GM23248 (cell line): Measurements from ENCODE around the gene TGM2. TPM values are rescaled to one million over a fixed set of nuclear protein-coding genes. Genes with fewer than 3 reads are reported as not detected.
A peak's percentile ranks its signal among the peaks of the same experiment; 100 is the strongest.

ENCODE experiments used
- DNase-seq: peaks from one replicate; pipeline ENCODE4 v3.0.0-alpha.2; 2015
- H2AFZ ChIP-seq: fragments of 200-600 bp; sonication (generic); 2 replicates; pipeline ENCODE4 v1.6.1; 2016; ENCODE audit warnings: antibody characterized with exemption
- H3F3A ChIP-seq: fragments of 200-600 bp; sonication (generic); 2 replicates; pipeline ENCODE4 v1.6.1; 2016; ENCODE audit warnings: mild to moderate bottlenecking, antibody characterized with exemption, mixed run types; ENCODE audit not compliant: insufficient read depth
- H3K27ac ChIP-seq: fragments of 200-600 bp; sonication (generic); 2 replicates; pipeline ENCODE4 v1.5.1; 2016; ENCODE audit warnings: mild to moderate bottlenecking
- H3K27me3 ChIP-seq: fragments of 200-600 bp; sonication (generic); replicated peaks from 2 replicates; pipeline ENCODE4 v1.6.1; 2016; ENCODE audit warnings: mild to moderate bottlenecking; ENCODE audit not compliant: insufficient read depth
- H3K36me3 ChIP-seq: fragments of 200-600 bp; sonication (generic); 2 replicates; pipeline ENCODE4 v1.6.1; 2016; ENCODE audit warnings: low read depth, mild to moderate bottlenecking
- H3K4me1 ChIP-seq: fragments of 200-600 bp; sonication (generic); 2 replicates; pipeline ENCODE4 v1.6.1; 2016; ENCODE audit warnings: mild to moderate bottlenecking; ENCODE audit not compliant: insufficient read depth
- H3K4me2 ChIP-seq: fragments of 200-600 bp; sonication (generic); one replicate; pipeline ENCODE4 v1.6.1; 2016; ENCODE audit warnings: mild to moderate bottlenecking; ENCODE audit not compliant: unreplicated experiment
- H3K4me3 ChIP-seq: fragments of 200-600 bp; sonication (generic); 2 replicates; pipeline ENCODE4 v1.5.1; 2016; ENCODE audit warnings: mild to moderate bottlenecking
- H3K79me2 ChIP-seq: fragments of 200-600 bp; sonication (generic); 2 replicates; pipeline ENCODE4 v1.6.1; 2016; ENCODE audit warnings: mild to moderate bottlenecking; ENCODE audit not compliant: insufficient read depth
- H3K9ac ChIP-seq: fragments of 200-600 bp; sonication (generic); 2 replicates; pipeline ENCODE4 v1.6.1; 2016; ENCODE audit warnings: mild to moderate bottlenecking
- H3K9me2 ChIP-seq: fragments of 200-600 bp; sonication (generic); 2 replicates; pipeline ENCODE4 v1.6.1; 2016; ENCODE audit warnings: mixed run types, mild to moderate bottlenecking, moderate library complexity; ENCODE audit not compliant: insufficient read depth
- H3K9me3 ChIP-seq: fragments of 200-600 bp; sonication (generic); one replicate; pipeline ENCODE4 v1.6.1; 2017; ENCODE audit warnings: low read depth
- H4K20me1 ChIP-seq: fragments of 200-600 bp; sonication (generic); 2 replicates; pipeline ENCODE4 v1.6.0; 2016; ENCODE audit not compliant: insufficient read depth
- EZH2 ChIP-seq: fragments of 200-600 bp; sonication (generic); IDR thresholded peaks from 2 replicates; pipeline ENCODE4 v1.6.1; 2018; ENCODE audit warnings: antibody characterized with exemption, mild to moderate bottlenecking; ENCODE audit not compliant: insufficient read depth, poor library complexity, severe bottlenecking
- EZH2phosphoT487 ChIP-seq: fragments of 200-600 bp; sonication (generic); IDR thresholded peaks from 2 replicates; pipeline ENCODE4 v1.6.1; 2018; ENCODE audit warnings: antibody characterized with exemption, moderate library complexity, mild to moderate bottlenecking, low read depth; ENCODE audit not compliant: insufficient read depth
- WGBS, 2 experiments: methylation state at CpG; one replicate each; pipeline ENCODE4 v1.1.6; 2015 to 2017; ENCODE audit warnings: low lambda C conversion rate in 2 of 2, low coverage in 1 of 2; ENCODE audit errors: missing lambda C conversion rate in 2 of 2; 5-methylcytosine and 5-hydroxymethylcytosine counted together
- in situ Hi-C: fragments of 300-500 bp; cut with MboI; formaldehyde crosslinking; loops from 2 replicates; pipeline ENCODE4 v1.15.0; 2020
- polyA plus RNA-seq: library from polyadenylated mRNA; unstranded; fragments of >200 nt; fragmentation: Nextera tagmentation; extraction: Ambion mirVana; gene quantifications from 2 replicates; pipeline ENCODE4 v1.2.1, GENCODE V29; 2016
- total RNA-seq: library from RNA; depleted of rRNA; stranded (reverse); fragments of >200 nt; shearing (Covaris generic); gene quantifications from 2 replicates; pipeline ENCODE4 v1.2.3, GENCODE V29; 2014

Gene TGM2
- total and polyA plus RNA-seq, 2 experiments from 2014 or later, result 254 to 311 TPM

DNA sequence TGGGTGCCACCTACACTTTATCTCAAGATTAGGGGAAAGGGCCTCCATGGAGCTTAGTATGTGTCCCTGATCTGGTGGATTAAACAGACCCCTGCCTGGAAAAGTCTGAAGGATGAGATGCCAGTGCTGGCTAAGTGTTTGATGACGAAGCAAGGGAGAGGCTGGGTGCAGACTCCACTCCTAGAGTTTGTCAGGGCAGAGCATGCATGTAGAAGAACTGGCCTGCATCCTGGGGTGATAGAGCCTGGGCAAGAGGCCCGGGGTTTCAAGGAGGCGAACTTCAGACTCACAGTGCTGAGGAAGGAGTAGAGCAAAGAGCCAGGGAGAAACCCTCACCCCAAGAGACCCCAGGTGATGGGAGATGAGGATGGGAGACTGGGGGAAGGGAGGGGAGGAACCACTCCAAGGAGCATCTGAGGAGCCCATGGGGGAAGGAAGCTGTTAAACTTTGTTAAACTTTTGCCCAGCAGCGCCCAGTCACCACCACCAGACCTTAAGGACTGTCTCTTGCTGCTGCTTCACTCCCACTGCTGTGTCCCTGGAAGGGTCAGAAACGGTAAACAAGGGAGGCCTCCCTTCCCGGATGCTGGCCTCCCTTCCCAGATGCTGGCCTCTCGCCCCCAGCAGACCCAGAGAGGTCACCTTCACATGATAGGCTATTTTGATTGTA is 69.9 kb downstream of the TGM2 start:
- Histone ChIP-seq H3K4me2 (no peak overlapping the region), H2AFZ (no peak overlapping the region), H3K79me2 (no peaks in the 10 kb centered on the region), H3K4me1 (peaks cover 31% of the 10 kb centered on the region), H3K27me3 (no peaks in the 10 kb centered on the region), H3K27ac (peak overlapping the region; percentile 71), H3K9me2 (no peaks in the 10 kb centered on the region), H3K9ac (no peak overlapping the region), H4K20me1 (no peaks in the 10 kb centered on the region), H3K9me3 (no peaks in the 10 kb centered on the region), H3F3A (peaks cover 22% of the 10 kb centered on the region), H3K4me3 (no peak overlapping the region), H3K36me3 (peaks cover 4% of the 10 kb centered on the region; the same call in 1 of the 2 replicates)
- peak; percentile 23 for DNase-seq
- WGBS, 2 experiments, result 81 to 89% methylated on average over 7 of the region's 7 CpGs
- TF ChIP-seq EZH2 (no peak), EZH2phosphoT487 (no peak)
- in situ Hi-C loops, result no loop called here

DNA sequence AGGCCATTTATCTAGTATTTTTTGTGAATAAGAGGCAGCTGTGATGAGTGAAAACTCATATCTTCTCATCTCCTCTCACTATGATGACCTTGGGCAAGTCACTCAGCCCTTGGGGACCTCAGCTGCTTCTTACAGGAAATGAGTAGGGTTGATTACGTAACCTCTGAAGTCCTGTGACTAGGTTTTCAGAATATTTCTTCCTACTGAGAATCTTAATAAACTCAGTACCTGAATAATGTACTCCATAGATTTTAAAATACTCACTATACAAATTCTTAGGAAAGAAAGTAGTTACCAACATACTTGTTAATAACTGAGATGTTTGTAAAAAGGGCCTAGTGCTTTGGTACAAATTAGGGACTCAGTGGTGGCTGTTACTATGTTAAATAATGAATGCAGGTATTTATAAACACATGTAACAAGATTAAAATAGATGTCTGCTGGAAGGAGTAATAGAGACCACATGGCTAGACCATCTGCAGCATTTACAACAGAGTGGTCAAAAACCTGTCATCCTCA is 70.6 kb downstream of the TGM2 start:
- H3K36me3 ChIP-seq, result peaks cover 7% of the 10 kb centered on the region; the same call in 1 of the 2 replicates
- peaks cover 31% of the 10 kb centered on the region for H3K4me1 ChIP-seq
- peak; percentile 91 for DNase-seq
- no peak for TF ChIP-seq EZH2
- TF ChIP-seq EZH2phosphoT487, result no peak
- no peaks in the 10 kb centered on the region for H3K9me3 ChIP-seq
- no peak overlapping the region for H2AFZ ChIP-seq
- 0 out of 2 replicates have a peak overlapping the region, but pooled peaks have one; percentile 16 for H3K9ac ChIP-seq
- H3K27me3 ChIP-seq, result no peaks in the 10 kb centered on the region
- in situ Hi-C loops, result no loop called here
- H3K4me2 ChIP-seq, result peak overlapping the region; percentile 47
- no peaks in the 10 kb centered on the region for H3K9me2 ChIP-seq
- no peak overlapping the region; the same call in 1 of the 2 replicates for H3K4me3 ChIP-seq
- WGBS, 2 experiments, result 0 to 6% methylated on average over 1 of the region's 1 CpG
- no peaks in the 10 kb centered on the region for H3K79me2 ChIP-seq
- H3K27ac ChIP-seq, result peak overlapping the region; percentile 71
- no peaks in the 10 kb centered on the region for H4K20me1 ChIP-seq
- H3F3A ChIP-seq, result peaks cover 22% of the 10 kb centered on the region

DNA sequence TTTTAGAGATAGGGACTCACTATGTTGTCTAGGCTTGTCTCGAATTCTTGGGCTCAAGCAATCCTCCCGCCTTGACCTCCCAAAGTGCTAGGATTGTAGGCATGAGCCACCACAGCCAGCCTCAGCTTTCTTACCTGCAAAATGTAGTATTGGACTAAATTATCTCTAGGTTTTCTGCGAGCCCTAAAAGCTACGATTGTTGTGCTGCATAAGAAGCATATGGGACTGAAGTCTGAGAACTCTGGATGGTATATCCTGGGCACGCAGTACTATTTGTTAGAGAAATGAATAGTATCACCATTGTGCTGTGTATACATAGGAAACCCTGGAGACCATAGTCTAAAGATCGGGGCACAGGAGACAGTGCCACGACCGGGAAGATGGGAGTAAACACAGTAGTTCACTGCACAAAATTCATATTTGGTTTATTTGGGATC is 71.4 kb downstream of the TGM2 start:
- Histone ChIP-seq H4K20me1 (no peaks in the 10 kb centered on the region), H3K36me3 (peaks cover 7% of the 10 kb centered on the region; the same call in 1 of the 2 replicates), H3K79me2 (no peaks in the 10 kb centered on the region), H3F3A (peaks cover 19% of the 10 kb centered on the region), H3K9ac (no peak overlapping the region), H3K4me2 (peak overlapping the region; percentile 47), H3K27ac (peak overlapping the region; percentile 71), H3K27me3 (no peaks in the 10 kb centered on the region), H3K9me3 (no peaks in the 10 kb centered on the region), H3K9me2 (no peaks in the 10 kb centered on the region), H3K4me1 (peaks cover 28% of the 10 kb centered on the region), H2AFZ (no peak overlapping the region), H3K4me3 (no peak overlapping the region)
- in situ Hi-C loops, result no loop called here
- DNase-seq, result no peak
- WGBS, 2 experiments, result 93 to 98% methylated on average over 8 of the region's 8 CpGs
- TF ChIP-seq EZH2phosphoT487 (no peak), EZH2 (no peak)

DNA sequence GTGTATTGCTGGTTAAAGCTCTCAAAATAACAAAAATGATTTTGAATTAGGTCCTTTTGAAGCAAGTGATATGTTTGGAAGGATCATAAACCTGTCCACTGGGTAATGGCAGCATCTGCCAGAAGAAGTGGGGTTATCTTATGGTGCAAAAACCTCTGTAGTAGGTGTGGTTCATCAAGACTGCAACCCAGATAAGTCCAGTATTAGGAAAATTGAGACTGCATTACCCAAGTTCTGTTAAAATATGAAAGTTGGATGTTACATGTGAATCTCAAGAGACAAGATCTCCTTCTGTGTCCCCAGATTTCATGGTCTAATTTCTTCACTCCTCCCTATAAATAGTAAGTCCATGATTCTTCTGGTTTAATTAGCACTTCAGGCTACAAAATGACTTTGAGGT is 72.2 kb downstream of the TGM2 start:
- H3K4me2 ChIP-seq, result no peak overlapping the region
- H3K27ac ChIP-seq, result no peak overlapping the region

More for the DNA sequence above, 72.2 kb downstream of the TGM2 start:
- Histone ChIP-seq H3K9me2 (no peaks in the 10 kb centered on the region), H3K9me3 (no peaks in the 10 kb centered on the region), H3K36me3 (peaks cover 7% of the 10 kb centered on the region; the same call in 1 of the 2 replicates), H3K79me2 (no peaks in the 10 kb centered on the region), H3K27me3 (no peaks in the 10 kb centered on the region), H3K4me3 (no peak overlapping the region), H2AFZ (no peak overlapping the region), H3K9ac (no peak overlapping the region), H4K20me1 (no peaks in the 10 kb centered on the region), H3K4me1 (peaks cover 27% of the 10 kb centered on the region), H3F3A (peaks cover 16% of the 10 kb centered on the region)
- in situ Hi-C loops, result no loop called here
- DNase-seq, result no peak
- TF ChIP-seq EZH2phosphoT487 (no peak), EZH2 (no peak)
